GM21723 (cell line): ENCODE data around the gene GPR55.
"Not testable (repeated sequence)": the region's sequence is repeated elsewhere in the genome, so short reads cannot be mapped to it uniquely, and the experiment has no call there.

ENCODE experiments used
- ATAC-seq: cut with Tn5 transposase; IDR thresholded peaks from one replicate; pipeline ENCODE4 v1.9.1; 2021; ENCODE audit warnings: mild to moderate bottlenecking, moderate library complexity; ENCODE audit not compliant: unreplicated experiment

GPR55 gene, protein sequence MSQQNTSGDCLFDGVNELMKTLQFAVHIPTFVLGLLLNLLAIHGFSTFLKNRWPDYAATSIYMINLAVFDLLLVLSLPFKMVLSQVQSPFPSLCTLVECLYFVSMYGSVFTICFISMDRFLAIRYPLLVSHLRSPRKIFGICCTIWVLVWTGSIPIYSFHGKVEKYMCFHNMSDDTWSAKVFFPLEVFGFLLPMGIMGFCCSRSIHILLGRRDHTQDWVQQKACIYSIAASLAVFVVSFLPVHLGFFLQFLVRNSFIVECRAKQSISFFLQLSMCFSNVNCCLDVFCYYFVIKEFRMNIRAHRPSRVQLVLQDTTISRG

DNA sequence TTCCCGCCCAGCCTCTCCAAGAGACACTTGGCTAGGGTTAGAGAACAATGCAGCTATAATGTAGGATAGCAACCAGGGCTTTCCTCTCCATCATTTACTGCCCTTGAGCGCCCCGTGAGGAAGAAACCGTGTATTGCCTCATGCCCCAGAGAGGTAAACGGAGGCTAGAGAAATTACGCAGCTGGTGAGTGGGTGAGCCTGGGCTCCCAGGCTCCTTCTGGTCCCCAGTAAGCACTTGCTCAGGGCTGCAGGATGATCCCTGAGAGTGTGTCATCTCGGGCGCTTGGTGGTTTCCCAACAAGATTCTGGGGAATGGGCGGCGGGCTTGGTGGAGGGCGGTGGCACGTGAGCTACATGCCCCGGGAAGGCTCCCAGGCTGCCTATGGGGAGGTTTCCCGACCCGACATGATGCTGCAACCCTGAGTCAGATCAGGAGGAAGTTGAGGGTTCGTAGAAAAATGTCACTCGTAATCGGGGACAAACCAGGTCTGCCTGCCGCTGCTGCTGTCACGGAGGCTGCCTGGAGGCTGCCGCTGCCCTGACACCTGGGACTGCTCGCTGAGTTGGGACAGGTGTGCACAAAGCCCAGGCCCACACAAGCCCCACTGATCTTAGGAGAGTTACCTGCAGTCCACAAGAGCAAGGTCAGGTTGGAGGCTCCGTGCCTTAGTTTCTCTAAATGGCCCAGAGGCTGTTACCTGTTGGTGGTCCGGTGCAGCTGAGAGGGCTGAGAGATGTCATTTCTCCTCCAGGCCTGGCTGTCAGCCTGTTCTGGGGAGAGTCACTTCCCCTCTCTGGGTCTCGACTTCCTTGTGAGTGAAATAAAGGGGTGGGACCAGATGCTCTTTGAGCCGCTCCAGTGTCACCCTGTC is at the start of gene GPR55:
TSS of gene GPR55 (minus strand) at position 773 of the 872 bp plus-strand sequence. CDS start 14,280 bp downstream, outside the sequence.
- peak; percentile 43 for ATAC-seq

DNA sequence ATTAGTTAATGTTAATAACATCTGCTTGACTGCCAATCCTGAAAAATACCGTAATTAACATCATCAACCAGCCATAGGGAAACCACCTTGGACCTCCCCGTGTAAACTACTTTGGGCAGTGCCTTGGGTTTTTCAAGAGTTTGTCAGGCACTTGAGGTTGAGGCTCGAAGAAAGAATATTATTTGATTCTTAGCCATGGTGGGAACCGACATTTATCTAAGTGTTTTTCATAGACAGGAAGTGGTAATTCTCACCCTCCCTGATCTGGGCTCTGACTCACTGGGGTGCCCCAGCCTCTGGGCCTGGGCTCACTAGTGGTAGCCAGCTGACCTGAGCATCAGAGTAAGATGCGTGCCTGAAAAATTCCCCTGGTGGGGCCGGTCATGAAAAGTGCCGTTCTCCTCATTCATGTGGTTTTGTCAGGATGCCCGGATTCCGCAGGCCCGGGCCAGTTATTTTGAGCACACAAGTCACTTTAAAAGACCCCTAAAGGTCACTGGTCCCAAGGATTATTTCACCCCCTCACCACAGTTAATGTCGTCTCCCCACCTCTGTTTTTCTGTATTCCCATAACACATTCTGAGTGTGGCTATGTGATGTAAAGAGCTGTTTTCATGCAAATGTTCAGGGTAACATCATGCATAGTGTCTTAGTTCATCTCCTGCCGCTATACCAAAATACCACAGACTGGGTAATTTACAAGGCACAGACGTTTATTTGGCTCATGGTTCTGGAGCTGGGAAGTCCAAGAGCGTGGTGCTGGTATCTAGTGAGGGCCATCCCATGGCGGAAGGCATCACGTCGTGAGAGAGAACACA is 49.3 kb upstream of the GPR55 start:
- peak; percentile 76 for ATAC-seq

DNA sequence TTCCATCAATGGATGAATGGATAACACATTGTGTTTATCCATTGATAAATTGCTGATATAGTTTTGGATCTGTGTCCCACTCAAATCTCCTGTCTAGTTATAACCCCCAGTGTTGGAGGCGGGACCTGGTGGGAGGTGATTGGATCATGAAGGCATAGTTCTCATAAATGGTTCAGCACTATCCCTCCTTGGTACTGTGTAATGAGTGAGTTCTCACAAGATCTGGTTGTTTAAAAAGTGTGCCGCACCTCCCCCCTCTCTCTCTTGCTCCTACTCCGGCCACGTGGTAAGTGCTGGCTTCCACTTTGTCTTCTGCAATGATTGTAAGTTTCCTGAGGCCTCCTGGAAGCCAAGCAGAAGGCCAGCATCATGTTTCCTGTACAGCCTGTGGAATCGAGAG is 47.0 kb upstream of the GPR55 start:
- no peak for ATAC-seq

DNA sequence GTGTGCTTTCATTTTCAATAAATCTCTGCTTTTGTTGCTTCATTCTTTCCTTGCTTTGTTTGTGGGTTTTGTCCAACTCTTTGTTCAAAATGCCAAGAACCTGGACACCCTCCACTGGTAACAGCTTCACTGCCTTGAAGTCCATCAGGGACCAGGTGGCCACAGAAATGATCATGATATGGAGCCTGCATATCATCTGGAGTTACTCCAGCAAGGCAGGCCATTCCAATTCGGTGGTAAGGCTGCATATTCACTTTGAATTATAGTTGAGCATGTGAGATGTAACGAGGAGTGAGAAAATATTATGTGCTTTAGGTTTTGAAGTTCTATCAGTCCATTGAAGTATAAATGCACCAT is 44.6 kb upstream of the GPR55 start:
- ATAC-seq: no peak

DNA sequence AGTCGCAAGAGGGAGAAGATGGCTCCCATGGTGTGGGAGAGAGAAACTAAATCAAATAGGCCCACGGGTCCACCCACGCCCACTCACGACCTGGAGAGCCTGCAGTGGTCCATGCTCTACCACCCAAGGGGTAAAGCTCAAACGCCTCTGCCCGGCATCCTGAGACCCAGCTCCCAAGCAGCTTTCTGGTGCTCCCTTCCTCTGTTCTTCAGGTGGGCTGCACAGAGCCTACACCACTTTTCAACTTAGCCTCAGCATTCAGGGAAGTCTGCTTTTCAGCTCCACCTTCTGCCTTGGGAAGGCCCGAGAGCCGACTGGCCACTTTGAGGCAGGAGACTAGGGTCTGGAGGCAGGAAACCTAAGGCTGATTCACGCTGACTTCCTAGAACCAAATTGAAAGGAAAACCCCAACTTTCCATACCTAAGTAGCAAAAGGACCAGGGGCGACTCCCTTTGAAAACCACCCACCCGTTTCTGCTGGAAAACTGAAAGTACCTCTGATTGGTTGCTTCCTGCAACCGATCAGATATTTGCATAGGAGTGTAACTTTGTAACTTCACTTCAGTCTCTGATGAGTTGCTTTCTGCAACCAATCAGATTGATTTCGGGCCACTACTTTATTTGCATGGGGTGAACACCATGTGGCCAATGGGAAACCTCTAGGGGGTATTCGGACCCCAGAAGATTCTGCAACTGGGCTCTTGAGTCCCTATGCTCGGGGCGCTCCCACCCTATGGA is 44.0 kb upstream of the GPR55 start:
- ATAC-seq: no peak

DNA sequence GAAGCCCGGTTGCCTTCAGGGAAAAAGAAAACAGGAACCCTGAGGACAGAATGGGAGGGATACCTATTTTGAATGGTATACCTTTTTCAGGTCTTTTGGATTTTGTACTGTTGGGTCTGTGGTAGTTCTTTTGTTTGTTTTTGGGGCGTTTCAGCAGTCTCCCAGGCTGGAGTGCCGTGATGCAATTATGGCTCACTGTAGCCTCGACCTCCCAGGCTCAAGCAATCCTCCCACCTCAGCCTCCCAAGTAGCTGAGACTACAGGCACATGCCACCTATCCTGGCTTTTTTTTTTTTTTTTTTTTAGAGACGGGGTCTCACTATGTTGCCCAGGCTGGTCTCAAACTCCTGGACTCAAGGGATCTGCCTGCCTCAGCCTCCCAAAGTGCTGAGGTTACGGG is 43.3 kb upstream of the GPR55 start:
- ATAC-seq: not testable (repeated sequence)

DNA sequence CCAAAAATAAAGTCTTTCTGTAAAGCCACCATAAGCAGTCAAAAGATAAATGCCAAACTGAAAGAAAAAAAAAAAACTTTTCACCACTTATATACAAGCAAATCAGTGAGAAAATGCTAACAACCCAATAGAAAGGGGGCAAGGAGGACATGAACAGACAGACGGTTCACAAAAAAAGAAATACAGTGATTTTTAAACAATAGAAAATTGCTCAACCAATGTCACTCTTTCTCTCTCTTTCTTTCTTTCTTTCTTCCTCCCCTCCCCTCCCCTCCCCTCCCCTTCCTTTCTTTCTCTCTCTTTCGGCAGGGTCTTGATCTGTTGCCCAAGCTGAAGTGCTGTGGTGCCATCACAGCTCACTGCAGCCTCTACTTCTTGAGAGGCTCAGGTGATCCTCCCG is 42.1 kb upstream of the GPR55 start:
- no peak for ATAC-seq

DNA sequence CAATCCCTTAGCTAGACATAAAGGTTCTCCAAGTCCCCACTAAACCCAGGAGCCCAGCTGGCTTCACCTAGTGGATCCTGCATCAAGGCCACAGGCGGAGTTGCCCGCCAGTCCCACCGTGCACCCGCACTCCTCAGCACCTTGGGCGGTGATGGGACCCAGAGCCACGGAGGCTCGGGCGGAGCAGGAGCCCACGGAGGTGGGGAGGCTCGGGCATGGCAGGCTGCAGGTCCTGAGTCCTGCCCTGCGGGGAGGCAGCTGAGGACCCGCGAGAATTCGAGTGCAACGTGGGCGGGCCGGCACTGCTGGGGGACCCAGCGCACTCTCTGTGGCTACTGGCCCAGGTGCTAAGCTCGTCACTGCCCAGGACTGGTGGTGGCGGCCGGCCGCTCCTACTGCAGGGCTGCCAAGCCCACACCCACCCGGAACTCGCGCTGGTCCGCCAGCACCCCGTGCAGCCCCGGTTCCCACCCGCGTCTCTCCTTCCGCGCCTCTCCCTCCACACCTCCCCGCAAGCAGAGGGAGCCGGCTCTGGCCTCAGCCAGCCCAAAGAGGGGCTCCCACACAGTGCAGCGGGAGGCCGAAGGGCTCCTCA is 39.2 kb upstream of the GPR55 start:
- no peak for ATAC-seq

DNA sequence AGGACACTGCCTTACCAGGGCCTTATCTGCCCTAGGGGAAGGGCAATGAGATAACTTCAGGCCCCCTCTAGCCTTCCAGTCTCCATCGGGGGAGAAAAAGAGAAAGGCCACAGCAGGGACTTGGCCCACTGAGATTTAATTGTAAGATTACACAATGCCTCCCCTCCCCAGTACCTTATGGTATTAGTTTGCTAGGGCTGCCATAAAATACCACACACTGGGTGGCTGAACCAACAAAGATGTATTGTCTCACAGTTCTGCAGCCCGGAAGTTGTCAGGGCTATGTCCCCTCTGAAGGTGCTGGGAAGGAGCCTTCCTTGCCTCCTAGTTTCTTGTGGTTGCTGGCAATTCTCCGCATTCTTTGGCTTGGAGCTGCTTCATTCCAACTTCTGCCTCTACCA is 36.0 kb upstream of the GPR55 start:
- ATAC-seq: no peak

DNA sequence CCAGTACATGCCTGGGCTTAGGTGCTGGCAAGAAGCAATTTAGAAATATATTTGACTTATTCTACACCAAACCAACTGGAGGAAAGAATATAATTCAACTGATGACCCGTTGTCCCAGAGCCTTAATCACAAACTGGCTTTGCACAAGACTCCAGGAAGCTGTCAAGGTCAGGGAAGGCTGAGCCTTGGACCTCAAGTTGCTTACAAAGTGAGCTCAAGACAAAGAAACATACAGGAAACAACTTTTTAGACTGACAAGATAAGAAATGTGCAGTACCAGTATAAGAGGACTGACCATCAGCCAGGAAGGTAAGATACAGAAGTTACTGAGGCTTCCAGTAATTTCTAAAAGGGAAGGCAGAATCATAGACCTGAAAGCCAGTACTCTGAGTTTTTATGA is 35.0 kb upstream of the GPR55 start:
- ATAC-seq: no peak

DNA sequence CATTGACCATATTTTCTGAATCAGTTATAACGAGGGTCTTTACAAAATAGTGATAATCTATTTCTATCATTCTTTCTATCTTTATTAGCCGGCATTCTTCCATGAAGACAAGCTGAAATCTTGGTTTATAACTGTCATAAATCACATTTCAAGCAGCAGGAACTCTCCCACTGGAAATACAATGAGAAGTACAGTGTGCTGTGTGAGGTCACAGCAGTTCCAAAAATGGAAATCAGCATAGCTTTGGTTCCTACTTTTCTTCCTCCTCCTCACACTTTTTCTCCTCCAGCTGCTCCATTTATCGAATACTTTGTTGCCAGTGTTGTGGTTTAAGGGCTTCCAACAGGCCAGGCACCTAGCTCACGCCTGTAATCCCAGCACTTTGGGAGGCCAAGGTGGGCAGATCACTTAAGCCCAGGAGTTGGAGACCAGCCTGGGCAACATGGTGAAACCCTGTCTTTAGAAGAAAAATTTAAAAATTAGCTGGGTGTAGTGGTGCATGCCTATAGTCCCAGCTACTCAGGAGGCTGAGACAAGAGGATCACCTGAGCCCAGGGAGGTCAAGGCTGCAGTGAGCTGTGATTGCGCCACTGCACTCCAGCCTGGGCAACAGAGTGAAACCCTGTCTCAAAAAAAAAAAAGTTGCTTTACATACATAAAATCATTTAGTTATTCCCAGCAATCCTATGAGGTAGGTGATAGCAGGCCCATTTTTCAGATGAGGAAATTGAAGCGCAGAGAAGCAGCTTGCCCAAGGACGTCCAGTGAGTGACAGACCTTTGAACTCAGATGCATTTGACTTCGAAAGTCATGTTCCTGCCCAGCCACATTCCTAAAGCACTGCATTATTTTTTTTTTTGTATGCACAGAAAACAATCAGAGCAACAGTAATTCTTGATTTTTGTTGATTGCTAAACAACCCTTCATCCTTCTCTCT is 34.0 kb upstream of the GPR55 start:
- ATAC-seq: no peak

DNA sequence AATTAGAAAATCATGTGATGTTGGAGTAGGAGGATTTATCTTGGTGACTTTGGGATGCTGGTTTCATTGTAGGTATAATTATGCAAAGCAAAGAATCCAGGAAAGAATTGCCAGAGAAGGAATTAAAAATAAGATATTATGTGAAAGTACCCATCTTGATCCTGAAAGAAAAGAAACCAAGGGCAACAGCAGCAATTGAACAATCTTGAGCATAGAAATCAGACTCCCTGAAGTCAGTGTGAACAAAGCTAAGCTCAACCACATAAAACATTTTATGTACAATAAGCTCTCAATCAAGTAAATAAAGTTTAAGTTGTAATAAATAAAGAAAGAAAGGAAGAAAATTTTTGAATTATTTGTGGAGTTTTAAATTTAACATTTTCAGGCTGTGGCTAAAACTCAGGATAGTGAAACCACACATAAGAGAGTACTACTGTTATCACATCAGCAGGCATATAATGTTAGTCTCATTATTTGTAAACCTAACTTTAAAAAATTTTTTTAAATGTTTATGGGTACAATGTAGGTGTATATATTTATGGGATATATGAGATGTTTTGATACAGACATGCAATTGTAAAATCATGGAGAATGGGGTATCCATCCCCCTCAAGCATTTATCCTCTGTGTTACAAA is 32.8 kb upstream of the GPR55 start:
- no peak for ATAC-seq

DNA sequence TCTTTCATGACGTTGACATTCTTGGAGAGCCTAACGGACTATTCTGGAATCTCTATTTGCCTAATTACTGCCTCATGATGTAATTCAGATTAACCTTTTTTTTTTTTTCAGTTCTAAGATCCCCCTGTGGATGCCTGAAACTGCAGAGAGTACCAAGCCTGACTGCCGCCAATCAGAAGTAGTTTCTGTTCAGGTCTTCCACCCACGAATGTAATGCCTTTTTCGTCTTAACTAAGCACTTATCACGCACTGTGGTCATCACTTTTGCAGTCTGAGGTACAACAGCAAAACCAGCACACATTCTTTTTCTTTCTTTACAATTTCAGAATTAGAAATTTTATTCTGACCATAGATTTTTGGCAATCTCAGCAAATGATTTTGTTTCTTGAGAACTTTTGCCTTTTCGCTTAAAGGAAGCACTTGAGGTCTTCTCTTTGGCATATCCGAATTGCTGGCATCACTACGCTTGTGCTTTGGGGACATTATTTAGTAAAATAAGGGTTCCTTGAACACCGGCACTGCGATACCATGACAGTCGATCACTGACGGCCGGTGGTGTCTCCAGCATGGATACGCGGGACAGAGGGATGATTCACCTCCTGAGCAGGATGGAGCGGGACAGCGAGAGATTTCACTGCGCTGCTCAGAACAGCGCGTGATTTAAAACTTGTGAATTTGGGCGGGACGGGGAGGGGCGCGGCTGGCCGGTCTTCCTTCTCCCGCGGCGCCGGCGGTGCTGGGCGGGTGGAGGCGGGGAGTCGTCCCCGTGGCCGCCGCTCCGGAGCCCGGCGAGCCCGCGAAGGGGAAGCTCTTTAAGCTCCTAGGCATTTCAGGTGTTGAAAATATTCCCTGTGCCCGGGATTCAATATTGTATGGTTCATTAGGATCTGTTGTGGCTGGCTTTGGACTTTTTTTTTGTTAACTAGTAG is 32.0 kb upstream of the GPR55 start:
- ATAC-seq: peak; percentile 74

DNA sequence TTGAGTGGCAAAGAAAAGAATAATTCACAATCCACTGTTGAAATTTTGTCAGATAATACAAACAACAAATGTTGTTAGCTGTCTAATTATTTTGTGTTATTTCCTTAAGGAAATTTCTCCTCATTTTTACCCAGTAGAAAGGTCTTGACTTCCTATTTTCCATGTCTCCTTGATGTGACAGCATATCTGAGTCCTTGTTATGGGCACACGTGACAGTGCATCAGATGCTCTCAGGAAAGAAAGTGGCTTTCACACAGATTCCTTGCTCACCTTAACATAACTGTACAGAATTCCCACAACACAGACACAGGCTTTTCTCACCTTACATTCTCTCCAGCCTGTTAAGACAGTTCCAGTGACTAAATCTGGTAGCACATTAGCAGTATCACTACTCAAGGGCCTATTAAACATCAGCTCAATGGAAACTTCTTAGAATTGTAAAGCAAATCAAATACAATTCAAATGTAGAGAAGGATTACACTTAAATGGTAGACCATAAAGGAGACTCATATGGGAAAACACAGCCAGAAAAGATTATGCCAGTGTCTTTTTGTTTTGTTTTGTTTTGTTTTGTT is 30.2 kb upstream of the GPR55 start:
- ATAC-seq: no peak

DNA sequence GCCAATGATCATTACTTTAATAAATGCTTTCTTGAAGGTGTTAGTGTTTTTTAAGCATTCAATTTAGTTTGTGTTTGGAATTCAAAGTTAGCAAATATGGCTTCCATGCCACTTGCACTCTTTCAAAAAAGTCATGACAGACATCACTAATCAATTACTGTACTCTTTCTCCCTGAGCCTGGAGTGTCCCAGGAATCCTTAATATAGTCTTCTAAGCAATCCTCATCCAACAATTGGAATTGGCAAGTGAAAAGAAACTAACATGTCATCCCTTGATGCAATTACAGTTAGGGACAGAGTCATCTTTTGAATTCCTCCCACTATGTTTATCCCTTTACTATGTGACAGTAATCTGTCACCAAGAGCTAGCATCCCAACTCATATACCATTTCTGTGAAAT is 29.7 kb upstream of the GPR55 start:
- ATAC-seq: no peak

DNA sequence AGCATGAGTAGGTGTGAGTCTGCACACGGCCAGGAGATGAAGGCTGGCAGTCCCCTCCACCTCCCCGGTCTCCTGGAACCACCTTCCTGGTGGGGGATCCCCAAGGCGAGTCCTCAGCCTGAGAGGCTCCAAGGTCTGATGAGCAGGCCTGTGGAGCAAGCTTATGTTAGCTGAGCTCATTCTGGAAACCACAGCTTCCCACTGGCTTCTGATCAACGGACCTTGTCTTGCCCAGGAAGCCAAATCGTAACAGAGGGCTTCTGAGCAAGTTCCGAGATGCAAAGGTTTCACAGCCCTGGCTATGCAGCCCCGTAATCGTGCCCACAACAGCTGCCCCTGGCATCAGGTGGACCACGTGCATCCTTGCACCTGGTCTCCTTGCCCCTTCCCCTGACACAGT is 28.8 kb upstream of the GPR55 start:
- no peak for ATAC-seq

DNA sequence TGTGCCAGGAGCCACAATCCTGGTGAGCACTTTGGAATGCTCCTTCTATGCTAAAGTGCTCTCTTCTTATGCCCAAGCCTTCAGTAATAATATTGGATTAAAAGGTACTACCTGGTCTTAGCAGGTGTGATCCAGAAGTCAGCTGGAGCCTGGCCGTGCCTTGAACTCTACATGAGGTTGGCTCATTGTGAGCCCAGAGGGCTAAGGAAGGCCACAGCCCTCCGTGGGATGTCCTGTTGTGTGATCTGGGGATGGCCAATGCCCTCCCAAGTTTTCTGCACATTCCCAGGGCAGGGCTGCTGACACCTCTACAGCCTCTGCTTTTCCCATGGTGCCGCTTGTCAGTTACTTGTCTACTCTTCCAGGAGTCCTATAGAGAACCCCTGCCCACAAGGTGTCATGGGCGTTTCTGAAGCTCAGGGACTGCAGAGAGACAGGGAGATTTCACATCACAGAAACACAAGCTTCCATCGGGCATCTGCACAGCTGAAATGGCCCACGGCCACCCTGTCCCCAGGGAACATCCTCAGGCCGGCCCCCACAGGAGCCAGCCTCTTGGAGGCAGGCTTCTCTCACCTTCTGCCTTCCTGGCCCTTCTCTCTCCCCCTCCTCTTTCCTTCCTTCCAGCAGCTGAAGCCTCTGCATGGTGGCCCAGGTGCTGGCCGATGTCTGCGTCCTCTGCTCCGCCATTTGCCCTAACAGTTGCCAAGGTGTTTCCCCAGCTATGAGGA is 27.3 kb upstream of the GPR55 start:
- no peak for ATAC-seq
